Head of caudate nucleus (tissue), 42 donors: ENCODE data around the gene SLC6A6.

ENCODE experiments used
- DNase-seq, 42 donors: peaks; one replicate each; pipeline versions ENCODE4 v3.0.0 to v3.0.0-alpha.2; 2020 to 2021; ENCODE audit warnings: mixed read lengths in 7 of 42
- intact Hi-C: fragments of 100-400 bp; cut with DNase I; formaldehyde crosslinking; loops from one replicate; pipeline ENCODE4 v1.15.0; 2022

Gene SLC6A6

DNA sequence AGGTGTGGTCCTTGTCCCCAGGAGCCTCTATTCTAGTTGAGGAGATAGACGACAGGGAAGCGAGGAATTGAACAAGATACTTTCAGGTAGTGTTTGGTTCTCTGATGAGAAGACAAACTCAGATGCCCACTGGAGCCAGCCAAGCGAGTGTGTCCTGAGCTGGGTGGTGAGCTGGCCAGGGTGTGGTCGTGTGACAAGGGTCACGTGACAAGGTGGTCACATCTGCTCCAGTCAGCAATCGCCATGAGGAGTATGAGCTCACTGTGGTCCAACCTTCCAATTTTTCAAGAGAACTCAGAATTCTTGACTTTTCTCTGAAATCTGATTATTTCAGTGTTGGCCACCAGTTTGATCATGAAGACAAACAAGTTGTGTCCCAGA, 39.5 kb downstream of the SLC6A6 start:
- intact Hi-C loops: no loop called here
- no peak for DNase-seq

DNA sequence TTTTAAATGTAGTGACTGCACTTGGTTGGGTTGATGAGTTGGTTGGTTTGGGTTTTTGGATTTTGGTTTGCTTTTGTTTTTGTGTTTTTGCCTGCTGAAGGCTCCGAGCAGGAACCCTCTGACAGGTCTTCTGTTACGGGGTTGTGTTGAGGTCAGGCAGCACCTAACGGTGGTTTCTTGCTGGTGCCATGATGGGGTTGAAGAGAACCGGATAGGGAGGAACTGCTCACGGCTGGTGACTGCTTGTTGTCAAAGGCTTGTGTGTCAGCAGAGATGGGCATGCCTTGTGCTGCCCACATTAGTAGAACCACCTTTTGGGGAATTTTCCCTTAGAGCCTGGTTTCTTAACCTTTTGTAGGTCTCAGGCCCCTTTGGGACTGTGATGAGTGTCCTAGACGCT, 42.0 kb downstream of the SLC6A6 start:
- intact Hi-C loops: no loop called here
- DNase-seq: no peak

GRCh38 chr3:14445773-14446172, 43.4 kb downstream of the SLC6A6 start:
- no peak for DNase-seq
- intact Hi-C loops: no loop called here

GRCh38 chr3:14446988-14447570, 44.7 kb downstream of the SLC6A6 start:
- intact Hi-C loops: no loop called here
- DNase-seq: no peak

GRCh38 chr3:14448063-14448462, 45.7 kb downstream of the SLC6A6 start:
- intact Hi-C loops: no loop called here
- DNase-seq: no peak

DNA sequence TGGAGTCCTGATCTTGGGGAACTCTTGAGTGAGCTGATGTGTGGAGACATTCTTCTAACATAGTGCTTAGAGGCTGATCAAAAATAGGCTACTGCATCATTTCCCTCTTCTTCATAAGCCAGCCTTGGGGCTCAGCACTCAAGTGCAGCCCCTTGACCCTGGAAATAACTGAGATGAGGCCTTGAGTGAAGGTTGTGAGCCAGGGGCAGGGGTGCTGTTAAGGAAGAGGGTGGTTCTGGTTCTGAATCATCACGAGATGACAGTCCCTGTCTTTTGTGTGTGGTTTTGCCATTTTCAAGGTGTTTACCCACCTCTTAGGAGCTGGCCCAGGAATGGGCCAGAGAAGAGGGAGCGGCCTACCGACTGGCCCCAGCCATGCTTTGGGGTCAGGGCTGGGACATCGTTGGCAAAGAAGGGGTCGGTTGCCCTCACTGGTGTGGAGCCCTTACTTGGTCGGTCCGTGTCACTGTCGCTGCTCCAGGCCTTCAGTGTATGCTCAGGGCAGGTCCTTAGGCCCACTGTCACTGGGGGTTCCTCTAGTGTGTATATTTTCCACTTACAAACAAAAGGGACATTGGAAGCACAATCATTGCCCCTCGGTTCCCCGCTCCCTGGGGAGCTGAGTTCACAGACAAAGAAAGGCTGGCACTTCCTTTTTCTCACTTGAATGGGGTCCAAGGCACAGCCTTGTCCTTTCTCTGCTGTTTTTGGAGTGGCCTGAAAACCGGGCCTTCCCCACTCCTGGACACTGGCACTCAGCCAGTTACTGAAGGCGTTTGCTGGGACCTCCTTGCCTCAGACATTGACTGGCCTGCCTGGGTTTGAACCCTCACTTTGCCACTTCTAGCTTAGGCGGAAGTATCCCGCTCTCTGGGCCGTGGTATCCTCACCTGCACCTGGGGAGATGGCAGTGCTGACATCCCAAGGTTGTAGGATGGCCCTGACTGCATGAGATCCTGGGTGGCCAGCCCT, 46.6 kb downstream of the SLC6A6 start:
- intact Hi-C loops: no loop called here
- no peak for DNase-seq

DNA sequence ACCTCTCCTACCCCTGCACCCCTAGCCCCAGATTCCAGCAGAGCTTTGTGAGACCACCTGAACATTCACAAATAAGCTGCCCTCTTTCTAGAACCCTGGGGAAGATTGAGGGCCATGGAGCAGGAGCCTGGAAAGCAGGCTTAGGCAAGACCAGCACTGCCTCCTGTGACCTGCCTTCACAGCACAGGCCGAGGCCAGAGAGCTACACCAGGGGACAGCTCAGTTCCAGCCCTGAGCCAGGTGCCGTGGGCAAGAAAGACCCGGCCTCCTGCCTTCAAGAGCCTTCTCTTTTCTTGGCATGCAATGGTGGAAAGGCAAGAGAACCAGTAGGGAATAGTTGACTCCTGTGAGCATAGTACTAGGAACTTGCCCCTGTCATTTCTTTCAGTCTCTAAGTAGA, 48.1 kb downstream of the SLC6A6 start:
- no peak for DNase-seq
- intact Hi-C loops: loop anchor here (10.0 kb wide), 1 partner anchor 46 kb away; the partner anchor contains the start of gene SLC6A6

DNA sequence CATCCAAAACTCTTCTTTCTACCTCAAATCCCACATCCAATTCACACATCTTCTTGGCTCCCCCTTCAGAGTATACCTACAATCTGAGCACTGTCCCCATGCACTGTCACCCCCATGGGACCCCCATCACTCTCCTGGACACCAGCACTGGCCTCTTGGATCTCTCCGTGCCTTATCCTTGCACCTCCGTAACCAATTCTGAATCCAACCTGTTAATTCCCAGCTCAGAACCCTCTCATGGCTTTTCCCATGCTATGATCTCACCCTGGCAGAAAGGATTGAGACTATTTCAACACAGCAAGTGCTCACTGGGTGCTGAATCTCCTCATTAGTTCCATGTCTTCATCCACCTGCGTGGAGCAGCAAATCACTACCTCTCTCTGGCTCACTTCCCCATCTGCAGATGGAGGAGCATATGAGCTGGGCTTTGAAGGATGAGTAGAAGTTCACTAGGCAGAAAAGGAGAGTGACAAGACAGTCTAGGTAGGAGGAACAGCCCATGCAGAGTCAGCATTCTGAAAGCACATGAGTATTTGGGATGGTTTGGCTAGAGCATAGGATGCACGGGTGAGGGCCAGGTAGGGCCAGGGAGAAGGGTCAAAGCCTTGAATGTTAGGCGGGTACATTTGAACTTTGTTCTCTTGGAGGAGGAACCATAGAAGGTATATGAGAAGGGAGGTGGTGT, 48.7 kb downstream of the SLC6A6 start:
- DNase-seq: no peak
- intact Hi-C loops: loop anchor here (10.0 kb wide), 1 partner anchor 46 kb away; the partner anchor contains the start of gene SLC6A6

- intact Hi-C loops: loop anchor here (10.0 kb wide), 1 partner anchor 47 kb away; the partner anchor contains the start of gene SLC6A6
Observed at GRCh38 chr3:14451844-14452739, 49.7 kb downstream of the SLC6A6 start.

DNA sequence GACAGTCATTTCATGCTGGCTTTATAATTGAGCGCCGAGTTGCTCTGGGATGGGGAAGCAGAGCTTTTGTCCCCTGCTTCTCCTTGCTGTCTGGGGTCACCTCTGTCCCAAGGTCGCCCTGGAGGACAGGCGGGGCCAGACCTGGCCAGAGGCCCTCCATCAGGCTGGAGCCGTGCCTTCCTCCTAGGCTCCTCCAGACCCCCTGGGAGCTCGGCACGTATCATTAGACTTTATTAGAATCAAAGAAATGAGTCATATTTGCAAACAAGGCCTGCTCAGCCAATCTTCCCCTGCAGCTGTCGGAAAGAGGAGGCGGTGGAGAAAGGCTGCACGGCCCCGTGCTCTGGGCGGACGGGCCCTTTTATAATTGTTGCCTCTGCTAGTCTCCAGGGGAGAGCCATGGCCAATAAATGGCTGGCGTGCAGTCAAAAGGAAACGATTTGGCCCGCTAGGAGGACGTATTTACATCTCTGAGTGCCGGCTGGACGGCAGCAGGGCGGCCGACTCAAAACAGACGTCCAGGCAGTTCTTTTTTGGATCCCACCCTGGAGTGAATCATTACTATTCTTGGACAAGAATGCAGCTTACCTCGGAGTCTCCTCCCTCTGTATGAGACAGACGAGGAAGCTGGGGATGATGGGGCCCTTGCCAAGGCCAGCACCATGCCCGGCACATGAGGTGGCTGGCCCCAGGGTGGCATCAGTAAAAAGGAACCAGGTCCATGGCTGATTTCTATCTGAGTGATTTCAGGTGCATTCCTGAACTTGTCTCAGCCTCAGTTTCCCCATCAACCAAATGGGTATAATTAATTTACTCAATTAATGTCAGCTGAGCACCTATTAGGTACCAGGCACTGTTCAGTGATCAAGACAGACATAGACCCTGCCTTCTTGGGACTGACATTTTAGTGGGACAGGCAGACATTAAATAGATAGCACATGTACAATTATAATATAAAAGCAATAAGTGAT, 50.6 kb downstream of the SLC6A6 start:
- intact Hi-C loops: loop anchor here (10.0 kb wide), 1 partner anchor 48 kb away; the partner anchor contains the start of gene SLC6A6
- peak; percentile 60 to 95 (median 82) for DNase-seq

More at GRCh38 chr3:14451844-14452739, 49.7 kb downstream of the SLC6A6 start:
- DNase-seq: peak in 25 of 42 donors; percentile 31 to 80 (median 50)

- DNase-seq: peak in 1 of 42 donors; percentile 25
- intact Hi-C loops: loop anchor here (10.0 kb wide), 1 partner anchor 49 kb away; the partner anchor contains the start of gene SLC6A6
Observed at GRCh38 chr3:14453876-14454638, 51.7 kb downstream of the SLC6A6 start.

DNA sequence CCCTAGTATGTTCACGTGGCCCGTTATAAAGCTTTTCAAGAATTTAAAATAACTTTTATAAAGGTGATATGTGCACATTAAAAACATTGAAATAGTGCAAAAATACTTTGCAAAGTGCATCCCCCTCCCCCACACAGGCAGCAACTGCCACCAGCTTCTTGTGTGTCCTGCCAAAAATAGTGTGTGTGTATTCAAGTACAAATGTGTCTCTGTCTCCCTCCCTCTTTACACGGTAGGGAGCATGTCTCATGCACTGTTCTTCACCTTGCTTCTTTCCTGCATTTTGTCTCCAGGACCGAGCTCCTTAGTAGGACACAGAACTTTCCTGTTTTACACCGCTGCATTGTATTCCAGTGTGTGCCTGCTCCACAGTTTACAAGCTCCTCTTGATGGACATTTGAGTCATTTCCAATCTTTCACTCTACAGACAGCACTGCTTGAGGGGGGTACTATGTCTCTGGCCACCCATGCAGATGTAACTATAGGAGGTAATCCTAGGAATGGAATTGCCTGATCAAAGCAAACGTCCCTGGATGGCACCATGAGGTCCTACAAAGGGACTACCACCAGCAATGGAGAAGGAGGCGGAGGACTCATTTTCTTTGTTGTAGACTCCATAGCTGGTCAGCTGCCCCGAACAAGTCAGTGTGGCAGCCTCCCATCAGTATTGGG, 52.4 kb downstream of the SLC6A6 start:
- no peak for DNase-seq

DNA sequence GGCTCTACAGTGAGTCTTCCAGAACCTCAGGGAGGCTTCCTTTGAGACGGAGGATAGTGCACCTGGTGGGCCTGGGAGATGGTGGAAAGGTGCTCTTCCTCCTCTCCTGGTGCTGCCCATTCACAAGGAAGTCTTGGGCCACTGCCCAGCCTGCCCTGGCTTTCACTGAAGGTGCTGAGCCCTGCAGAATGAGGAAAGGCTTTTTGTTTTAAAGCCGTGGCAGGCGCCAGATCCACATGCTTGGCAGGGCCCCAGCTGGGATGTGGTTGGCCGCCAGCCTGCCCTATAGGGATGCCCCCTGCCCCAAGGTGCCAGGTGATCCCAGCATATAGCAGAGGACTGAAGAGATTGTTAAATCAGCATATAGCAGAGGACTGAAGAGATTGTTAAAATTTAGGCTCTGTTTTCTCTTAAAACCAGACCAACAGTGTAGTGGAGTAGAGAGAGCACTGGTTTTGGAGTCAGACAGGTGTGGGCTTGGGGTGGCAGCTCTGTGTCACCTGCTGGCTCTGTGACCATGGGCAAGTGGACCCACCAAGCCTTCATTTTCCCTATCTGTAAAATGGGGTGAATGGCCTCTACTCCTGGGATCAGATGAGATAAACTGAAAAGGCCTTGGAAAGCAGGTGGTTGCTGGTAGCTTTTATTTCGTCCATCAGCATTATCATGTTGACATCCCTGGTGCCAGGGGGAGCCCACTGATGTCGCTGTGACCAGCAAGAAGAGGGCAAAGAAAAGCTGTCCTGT, 53.3 kb downstream of the SLC6A6 start:
- intact Hi-C loops: loop anchor here (10.0 kb wide), 1 partner anchor 51 kb away; the partner anchor contains the start of gene SLC6A6
- peak in 1 of 42 donors; percentile 14 for DNase-seq

More for the DNA sequence above, 52.4 kb downstream of the SLC6A6 start:
- intact Hi-C loops: loop anchor here (10.0 kb wide), 1 partner anchor 50 kb away; the partner anchor contains the start of gene SLC6A6

- intact Hi-C loops: loop anchor here (10.0 kb wide), 1 partner anchor 52 kb away; the partner anchor contains the start of gene SLC6A6
- no peak for DNase-seq
Observed at GRCh38 chr3:14456794-14457193, 54.4 kb downstream of the SLC6A6 start.

DNA sequence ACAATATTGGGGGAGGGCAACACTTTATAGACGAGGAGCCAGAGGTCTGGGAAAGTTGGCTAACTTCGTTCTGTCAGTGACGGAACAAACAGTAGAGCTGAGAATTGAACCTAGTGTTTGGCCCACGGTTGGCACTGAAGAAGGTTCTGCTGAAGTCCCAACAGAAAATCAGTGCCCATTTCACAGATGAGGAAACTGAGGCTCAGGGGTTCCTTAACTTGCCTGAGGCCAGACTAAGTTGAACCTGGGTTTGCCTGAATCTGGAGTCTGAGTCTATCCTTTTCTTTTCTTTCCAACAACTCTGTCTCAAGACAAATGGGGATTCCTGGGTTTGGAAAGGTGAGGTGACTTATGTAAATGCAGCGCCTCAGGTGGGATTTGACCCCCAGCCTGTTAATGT, 55.1 kb downstream of the SLC6A6 start:
- intact Hi-C loops: loop anchor here (10.0 kb wide), 1 partner anchor 53 kb away; the partner anchor contains the start of gene SLC6A6
- no peak for DNase-seq
